GM18499 (cell line): ENCODE data around the gene NUBP2.

ENCODE experiments used
- ATAC-seq: cut with Tn5 transposase; IDR thresholded peaks from one replicate; pipeline ENCODE4 v1.9.1; 2021; ENCODE audit warnings: moderate number of reproducible peaks; ENCODE audit not compliant: insufficient read depth, unreplicated experiment

NUBP2 gene

GRCh38 chr16:1757714-1758461 lies 24.9 kb upstream of the NUBP2 start:
- ATAC-seq: no peak

- ATAC-seq: no peak
Observed at GRCh38 chr16:1758923-1759322, 23.8 kb upstream of the NUBP2 start.

- ATAC-seq: no peak
Observed at GRCh38 chr16:1759511-1759910, 23.2 kb upstream of the NUBP2 start.

- no peak for ATAC-seq
Observed at GRCh38 chr16:1760911-1761310, 21.8 kb upstream of the NUBP2 start.

- ATAC-seq: no peak
Observed at GRCh38 chr16:1761751-1762150, 21.0 kb upstream of the NUBP2 start.

GRCh38 chr16:1762196-1762878 lies 20.4 kb upstream of the NUBP2 start:
- no peak for ATAC-seq

- ATAC-seq: no peak
Observed at GRCh38 chr16:1762879-1763520, 19.8 kb upstream of the NUBP2 start.

- no peak for ATAC-seq
Observed at GRCh38 chr16:1763521-1764511, 18.9 kb upstream of the NUBP2 start.

GRCh38 chr16:1764971-1765370 lies 17.8 kb upstream of the NUBP2 start:
- ATAC-seq: no peak

- ATAC-seq: no peak
Observed at GRCh38 chr16:1765826-1766225, 16.9 kb upstream of the NUBP2 start.

GRCh38 chr16:1766231-1766630 lies 16.5 kb upstream of the NUBP2 start:
- ATAC-seq: no peak

GRCh38 chr16:1766701-1767100 lies 16.1 kb upstream of the NUBP2 start:
- no peak for ATAC-seq

- ATAC-seq: no peak
Observed at GRCh38 chr16:1767116-1767994, 15.4 kb upstream of the NUBP2 start.

GRCh38 chr16:1768061-1768766 lies 14.5 kb upstream of the NUBP2 start:
- ATAC-seq: no peak

GRCh38 chr16:1768767-1769401 lies 13.9 kb upstream of the NUBP2 start:
- ATAC-seq: no peak

GRCh38 chr16:1769402-1770300 lies 13.1 kb upstream of the NUBP2 start:
- ATAC-seq: no peak
